Naive thymus-derived CD4-positive, alpha-beta T cell (primary cell): ENCODE results near the gene FAM187B. TPM values are rescaled to one million over a fixed set of nuclear protein-coding genes. Genes with fewer than 3 reads are reported as not detected.

Experiments
- ATAC-seq: fragments of 150-1000 bp; cut with Tn5 transposase; 2 replicates; pipeline ENCODE4 v1.10.0; 2021; ENCODE audit warnings: mild to moderate bottlenecking, moderate library complexity
- CTCF ChIA-PET: fragments of 350-600 bp; sonication (Branson Sonifier 250); formaldehyde crosslinking; loops from one replicate; lab custom pipeline; 2021; ENCODE audit warnings: antibody characterized with exemption; lab: Charles Lee
- POLR2A ChIA-PET: fragments of 350-600 bp; sonication (Branson Sonifier 250); formaldehyde crosslinking; loops from one replicate; lab custom pipeline; 2021; ENCODE audit warnings: antibody characterized with exemption, inconsistent platforms; lab: Charles Lee
- DNase-seq, 9 donors: peaks; one replicate each; pipeline versions ENCODE4 v3.0.0 to v3.0.0-alpha.2; 2020 to 2022; ENCODE audit warnings: mixed read lengths in 1 of 9
- H3K27ac ChIP-seq: one replicate; pipeline ENCODE4 v1.7.0; 2013; ENCODE audit warnings: mild to moderate bottlenecking, low read depth, low read length, moderate library complexity
- H3K27me3 ChIP-seq, 2 donors: one replicate each; pipeline ENCODE4 v1.7.0; 2013; ENCODE audit warnings: low read length in 2 of 2, mild to moderate bottlenecking in 2 of 2, moderate library complexity in 2 of 2; ENCODE audit not compliant: control insufficient read depth in 2 of 2, insufficient read depth in 2 of 2
- H3K36me3 ChIP-seq, 3 experiments: 1 replicate in 2 of 3; 2 replicates in 1 of 3; pipeline ENCODE4 v1.7.0; 2013; ENCODE audit warnings: low read length in 3 of 3, mild to moderate bottlenecking in 3 of 3, moderate library complexity in 1 of 3; ENCODE audit not compliant: insufficient read depth in 3 of 3, control insufficient read depth in 2 of 3
- H3K4me1 ChIP-seq, 2 donors: one replicate each; pipeline ENCODE4 v1.7.0; 2013; ENCODE audit warnings: low read length in 2 of 2, mild to moderate bottlenecking in 2 of 2, moderate library complexity in 1 of 2; ENCODE audit not compliant: control insufficient read depth in 2 of 2, insufficient read depth in 2 of 2
- H3K4me3 ChIP-seq: 2 replicates; pipeline ENCODE4 v1.7.0; 2013; ENCODE audit warnings: mild to moderate bottlenecking, low read length
- H3K9me3 ChIP-seq, 3 experiments: 1 replicate in 2 of 3; 2 replicates in 1 of 3; pipeline ENCODE4 v1.7.0; 2013; ENCODE audit warnings: low read length in 3 of 3; ENCODE audit not compliant: control insufficient read depth in 2 of 3
- H3K27ac Mint-ChIP-seq, 9 donors: one replicate each; pipeline ENCODE4 v1.8.0; 2020 to 2022; ENCODE audit warnings: mixed read lengths in 9 of 9, mild to moderate bottlenecking in 8 of 9, moderate library complexity in 5 of 9, inconsistent platforms in 2 of 9
- H3K27me3 Mint-ChIP-seq, 5 donors: one replicate each; pipeline ENCODE4 v1.8.0; 2021 to 2022; ENCODE audit warnings: mixed read lengths in 5 of 5, mild to moderate bottlenecking in 1 of 5
- H3K36me3 Mint-ChIP-seq, 5 donors: one replicate each; pipeline ENCODE4 v1.8.0; 2020 to 2022; ENCODE audit warnings: mixed read lengths in 5 of 5, mild to moderate bottlenecking in 3 of 5, inconsistent platforms in 1 of 5
- H3K4me1 Mint-ChIP-seq, 7 donors: one replicate each; pipeline ENCODE4 v1.8.0; 2020 to 2022; ENCODE audit warnings: mixed read lengths in 7 of 7, mild to moderate bottlenecking in 3 of 7, inconsistent platforms in 1 of 7
- H3K4me3 Mint-ChIP-seq, 10 donors: one replicate each; pipeline ENCODE4 v1.8.0; 2020 to 2022; ENCODE audit warnings: mild to moderate bottlenecking in 10 of 10, mixed read lengths in 10 of 10, moderate library complexity in 6 of 10, inconsistent platforms in 2 of 10
- H3K9me3 Mint-ChIP-seq, 11 donors: one replicate each; pipeline ENCODE4 v1.8.0; 2020 to 2022; ENCODE audit warnings: mixed read lengths in 11 of 11, mild to moderate bottlenecking in 4 of 11, inconsistent platforms in 1 of 11, moderate library complexity in 1 of 11
- intact Hi-C, 2 donors: fragments of 100-400 bp; cut with micrococcal nuclease; formaldehyde crosslinking; loops; one replicate each; pipeline ENCODE4 v1.15.1; 2023
- polyA plus RNA-seq, 2 donors: library from polyadenylated mRNA; unstranded; fragments of 300-500 nt; fragmentation: Illumina TruSeq; gene quantifications; one replicate each; pipeline ENCODE4 v1.2.3, GENCODE V29; 2021
- total RNA-seq, 6 experiments: library from RNA in 5 of 6; stranded (reverse) in 5 of 6; gene quantifications; 1 replicate in 5 of 6; 2 replicates in 1 of 6; pipeline ENCODE4 v1.2.3 and lab custom pipeline; 2021 to 2026

Gene FAM187B
- total and polyA plus RNA-seq, 7 experiments from 2014 or later: not detected

DNA sequence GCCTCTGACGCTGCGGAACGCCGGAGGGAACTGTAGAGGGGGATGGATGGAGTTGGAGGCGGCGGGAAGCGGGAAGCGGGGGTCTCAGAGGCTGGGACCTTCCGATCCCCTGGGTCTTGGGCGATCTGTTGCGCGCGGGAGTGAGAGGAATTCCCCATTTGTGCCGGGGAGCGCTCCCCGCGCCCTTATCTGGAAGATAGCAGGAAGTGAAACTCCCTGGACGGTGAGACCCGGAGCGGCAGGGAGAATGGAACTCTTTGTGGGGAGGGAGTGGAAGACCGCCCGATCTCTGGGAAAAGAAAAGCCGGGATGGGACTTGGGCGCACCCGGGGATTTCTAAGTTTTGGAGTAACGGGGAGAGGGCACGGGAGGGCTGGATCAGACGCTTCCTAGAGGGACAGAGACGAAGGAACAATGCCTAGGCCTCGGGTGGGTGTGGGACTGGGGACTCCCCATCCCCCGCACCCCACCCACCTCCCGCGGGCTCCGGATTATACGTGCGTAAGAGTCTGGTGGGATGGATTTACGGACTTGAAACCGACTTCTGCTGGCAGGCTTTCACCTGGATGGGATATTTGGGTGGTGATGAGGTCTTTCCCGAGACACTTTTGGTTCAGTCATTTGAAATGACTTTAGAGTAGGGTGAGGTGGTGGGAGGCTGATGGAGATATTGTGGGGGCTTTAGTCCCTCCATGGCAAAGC, 20.8 kb upstream of the FAM187B start:
- no peak for ATAC-seq
- intact Hi-C loops: no loop called here
- Histone ChIP-seq H3K4me1 (peaks cover 0 to 4% of the 10 kb centered on the region in 2 donors), H3K36me3 (no peaks in the 10 kb centered on the region), H3K9me3 (no peaks in the 10 kb centered on the region), H3K27me3 (no peaks in the 10 kb centered on the region), H3K27ac (peak overlapping the region; percentile 63), H3K4me3 (peak overlapping the region; percentile 81)
- peak overlapping the region; percentile 43 to 95 (median 88) for H3K27ac Mint-ChIP-seq
- no peak for DNase-seq
- peaks cover 0 to 52% (median 5%) of the 10 kb centered on the region in 5 donors for H3K27me3 Mint-ChIP-seq
- H3K4me1 Mint-ChIP-seq: peaks cover 18 to 41% (median 33%) of the 10 kb centered on the region in 7 donors
- H3K36me3 Mint-ChIP-seq: peaks cover 0 to 11% (median 4%) of the 10 kb centered on the region in 5 donors
- ChIA-PET POLR2A (interaction anchor here (0.5 kb wide), 1 partner anchor 46 kb away, joined by 3 read pairs; no protein-coding TSS in a partner anchor), CTCF (no interaction called here)
- peaks cover 0 to 11% (median 0%) of the 10 kb centered on the region in 11 donors for H3K9me3 Mint-ChIP-seq
- peak overlapping the region; percentile 87 to 92 (median 92) for H3K4me3 Mint-ChIP-seq

DNA sequence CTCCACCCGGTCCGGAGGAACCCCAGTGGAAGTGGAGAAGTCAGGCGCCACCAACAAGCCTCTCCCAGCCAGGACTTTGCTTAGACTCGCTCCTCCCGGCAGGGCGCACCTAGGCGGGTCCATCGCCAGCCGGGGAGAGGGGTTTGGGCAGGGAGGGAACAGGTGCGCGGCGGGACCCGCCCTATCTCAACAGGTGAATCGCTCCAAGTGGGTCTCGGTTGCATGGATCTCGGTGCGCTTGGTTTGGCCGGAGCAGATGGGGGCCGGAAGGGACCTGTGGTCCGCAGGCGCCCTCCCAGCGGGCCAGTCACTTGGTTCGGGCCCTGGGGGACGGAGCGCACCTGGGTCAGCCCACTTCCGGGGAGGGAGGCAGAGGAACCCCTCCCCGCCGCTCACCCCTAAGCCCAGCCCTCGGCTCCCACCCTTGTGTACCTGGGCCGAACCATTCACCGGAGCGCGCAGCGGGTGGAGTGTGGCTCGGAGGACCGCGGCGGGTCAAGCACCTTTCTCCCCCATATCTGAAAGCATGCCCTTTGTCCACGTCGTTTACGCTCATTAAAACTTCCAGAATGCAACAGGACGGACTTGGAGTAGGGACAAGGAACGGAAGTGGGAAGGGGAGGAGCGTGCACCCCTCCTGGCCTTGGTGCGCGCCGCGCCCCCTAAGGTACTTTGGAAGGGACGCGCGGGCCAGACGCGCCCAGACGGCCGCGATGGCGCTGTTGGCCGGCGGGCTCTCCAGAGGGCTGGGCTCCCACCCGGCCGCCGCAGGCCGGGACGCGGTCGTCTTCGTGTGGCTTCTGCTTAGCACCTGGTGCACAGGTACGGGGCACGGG, 20.0 kb upstream of the FAM187B start, which contains the start of gene LSR:
LSR (plus strand) TSS at position 693 of the 836 bp plus-strand sequence; CDS start at position 714, 21 bp downstream.
- Mint-ChIP-seq H3K9me3 (peaks cover 0 to 14% (median 4%) of the 10 kb centered on the region in 11 donors), H3K4me3 (peak within 1 kb of the TSS; percentile 87 to 92 (median 92)), H3K36me3 (peaks cover 0 to 11% (median 7%) of the 10 kb centered on the region in 5 donors), H3K27ac (peak within 1 kb of the TSS; percentile 65 to 95 (median 90)), H3K27me3 (peaks cover 0 to 57% (median 5%) of the 10 kb centered on the region in 5 donors), H3K4me1 (peaks cover 18 to 41% (median 33%) of the 10 kb centered on the region in 7 donors)
- Histone ChIP-seq H3K4me1 (peaks cover 0 to 4% of the 10 kb centered on the region in 2 donors), H3K36me3 (no peaks in the 10 kb centered on the region), H3K27me3 (no peaks in the 10 kb centered on the region), H3K27ac (peak within 1 kb of the TSS; percentile 63), H3K4me3 (peak within 1 kb of the TSS; percentile 81), H3K9me3 (no peaks in the 10 kb centered on the region)
- ChIA-PET POLR2A (interaction anchor here (1.0 to 1.2 kb wide), 2 partner anchors 37 to 43 kb away, joined by 3 to 10 read pairs; no protein-coding TSS in a partner anchor), CTCF (interaction anchor here (1.1 kb wide), 1 partner anchor 239 kb away, joined by 4 read pairs; no protein-coding TSS in a partner anchor)
- intact Hi-C loops: loop anchor here in 1 of 2 donors (1.0 kb wide), 3 partner anchors 20 to 107 kb away; partner anchors contain the start of gene USF2
- ATAC-seq (peak; percentile 92), DNase-seq (peak; percentile 40 to 77 (median 71))

DNA sequence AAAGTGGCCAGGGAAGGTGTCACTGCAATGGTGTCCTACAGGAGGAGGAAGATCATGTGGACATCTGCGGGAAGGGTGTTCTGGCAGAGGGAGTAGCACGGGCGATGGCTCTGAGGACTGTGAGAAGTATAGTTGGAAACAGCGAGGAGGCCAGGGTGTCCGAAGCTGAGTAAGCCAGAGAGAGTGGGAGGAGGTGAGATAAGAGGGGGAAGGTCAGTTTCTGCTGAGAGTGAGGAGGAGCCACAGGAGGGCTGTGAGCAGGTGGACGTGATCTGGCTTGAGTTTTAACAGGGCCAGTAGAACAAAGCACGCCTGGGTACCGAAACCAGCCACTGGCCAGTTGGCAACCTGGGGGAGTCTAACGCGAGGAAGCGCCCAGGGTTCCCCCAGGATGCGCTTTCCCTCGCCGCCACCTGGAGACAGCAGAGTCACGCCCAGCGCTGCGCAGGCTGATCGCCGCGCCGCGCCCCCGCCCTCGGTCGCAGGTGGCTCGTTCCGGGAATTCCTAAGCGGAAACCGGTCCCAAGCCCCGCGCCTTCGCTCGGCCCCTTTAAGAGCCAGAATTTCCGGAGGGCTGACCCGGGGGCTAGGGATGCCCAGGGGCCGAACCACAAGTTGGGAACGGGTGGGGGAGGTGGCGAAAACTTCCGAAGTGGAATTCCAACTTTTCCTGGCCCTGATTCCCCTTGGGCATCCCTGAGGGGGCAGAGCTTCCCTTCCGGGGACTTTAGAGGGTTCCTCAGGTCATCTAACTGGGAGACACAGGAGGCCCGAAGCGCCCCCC, 19.2 kb upstream of the FAM187B start:
- intact Hi-C loops: loop anchor here in 1 of 2 donors (1.0 kb wide), 5 partner anchors 21 to 248 kb away; partner anchors contain the start of gene USF2
- Mint-ChIP-seq H3K4me3 (peak overlapping the region; percentile 87 to 92 (median 92)), H3K36me3 (peaks cover 0 to 9% (median 7%) of the 10 kb centered on the region in 5 donors), H3K9me3 (peaks cover 0 to 18% (median 6%) of the 10 kb centered on the region in 11 donors), H3K27me3 (peaks cover 0 to 66% (median 5%) of the 10 kb centered on the region in 5 donors), H3K4me1 (peaks cover 18 to 41% (median 33%) of the 10 kb centered on the region in 7 donors), H3K27ac (peak overlapping the region; percentile 64 to 95 (median 90))
- H3K9me3 ChIP-seq: no peaks in the 10 kb centered on the region
- ATAC-seq (peak; percentile 63), DNase-seq (peak in 4 of 9 donors; percentile 33 to 52 (median 39))
- peaks cover 0 to 4% of the 10 kb centered on the region in 2 donors for H3K4me1 ChIP-seq
- CTCF ChIA-PET: interaction anchor here (1.1 kb wide), 1 partner anchor 240 kb away, joined by 4 read pairs; no protein-coding TSS in a partner anchor
- H3K27me3 ChIP-seq: no peaks in the 10 kb centered on the region
- peak overlapping the region; percentile 63 for H3K27ac ChIP-seq
- H3K4me3 ChIP-seq: peak overlapping the region; percentile 81
- POLR2A ChIA-PET: interaction anchor here (0.6 to 1.2 kb wide), 3 partner anchors 36 to 201 kb away, joined by 3 to 10 read pairs (median 3); no protein-coding TSS in a partner anchor
- no peaks in the 10 kb centered on the region for H3K36me3 ChIP-seq

DNA sequence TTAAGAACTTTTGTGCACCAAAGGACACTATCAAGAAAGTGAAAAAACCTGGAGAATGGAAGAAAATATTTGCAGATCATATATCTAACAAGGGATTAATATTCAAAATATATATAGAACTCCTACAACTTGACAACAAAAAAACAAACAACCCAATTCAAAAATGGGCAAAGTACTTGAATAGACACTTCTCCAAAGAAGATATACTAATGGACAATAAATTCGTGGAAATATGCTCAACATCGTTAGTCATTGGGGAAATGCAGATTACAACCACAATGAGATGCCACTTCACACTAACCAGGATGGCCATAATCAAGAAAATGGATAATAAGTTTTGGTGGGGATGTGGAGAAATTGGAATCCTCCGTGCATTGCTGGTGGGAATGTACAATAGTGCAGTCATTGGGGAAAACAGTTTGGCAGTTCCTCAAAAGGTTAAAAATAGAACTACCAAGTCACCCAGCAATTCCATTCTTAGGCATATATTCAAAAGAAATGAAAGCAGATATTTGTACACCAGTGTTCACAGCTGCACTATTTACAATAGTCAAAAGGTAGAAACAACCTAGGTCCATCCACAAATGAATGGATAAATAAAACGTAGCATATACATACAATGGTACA, 18.0 kb upstream of the FAM187B start:
- peaks cover 0 to 70% (median 5%) of the 10 kb centered on the region in 5 donors for H3K27me3 Mint-ChIP-seq
- Histone ChIP-seq H3K27ac (no peak overlapping the region), H3K27me3 (no peaks in the 10 kb centered on the region), H3K4me1 (peaks cover 0 to 4% of the 10 kb centered on the region in 2 donors), H3K4me3 (no peak overlapping the region), H3K36me3 (no peaks in the 10 kb centered on the region), H3K9me3 (peaks cover 0 to 4% (median 3%) of the 10 kb centered on the region in 3 experiments)
- DNase-seq: no peak
- H3K9me3 Mint-ChIP-seq: peaks cover 0 to 23% (median 9%) of the 10 kb centered on the region in 11 donors
- intact Hi-C loops: loop anchor here in 1 of 2 donors (1.0 kb wide), 2 partner anchors 222 to 249 kb away; no protein-coding TSS in a partner anchor
- ChIA-PET POLR2A (no interaction called here), CTCF (no interaction called here)
- H3K4me1 Mint-ChIP-seq: peaks cover 18 to 36% (median 34%) of the 10 kb centered on the region in 7 donors
- peak overlapping the region in 4 of 9 donors; percentile 85 to 90 (median 89) for H3K27ac Mint-ChIP-seq
- no peak for ATAC-seq
- H3K36me3 Mint-ChIP-seq: peaks cover 3 to 13% (median 8%) of the 10 kb centered on the region in 5 donors
- H3K4me3 Mint-ChIP-seq: peak overlapping the region in 8 of 10 donors; percentile 42 to 92 (median 88)

DNA sequence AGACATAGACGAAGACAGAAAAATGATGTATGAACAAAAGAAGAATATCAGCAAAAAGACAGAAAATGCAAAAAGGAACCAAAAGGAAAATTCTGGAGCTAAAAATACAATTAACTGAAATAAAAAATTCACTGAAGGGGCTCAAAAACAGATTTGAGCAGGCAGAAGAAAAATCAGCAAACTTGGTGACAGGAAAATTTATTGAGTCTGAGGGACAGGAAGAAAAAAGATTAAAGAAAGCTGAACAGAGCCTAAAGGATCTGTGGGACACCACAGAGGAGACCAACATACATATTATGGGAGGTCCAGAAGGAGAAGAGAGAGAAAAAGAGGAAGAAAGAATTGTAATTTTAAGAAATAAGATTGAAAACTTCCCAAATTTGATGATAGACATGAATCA, 12.9 kb upstream of the FAM187B start:
- intact Hi-C loops: loop anchor here in 1 of 2 donors (2.0 kb wide), 1 partner anchor 25 kb away; no protein-coding TSS in a partner anchor

More for the DNA sequence above, 12.9 kb upstream of the FAM187B start:
- peaks cover 0 to 8% (median 7%) of the 10 kb centered on the region in 3 experiments for H3K9me3 ChIP-seq
- H3K27me3 ChIP-seq: no peaks in the 10 kb centered on the region
- Mint-ChIP-seq H3K9me3 (peaks cover 4 to 34% (median 19%) of the 10 kb centered on the region in 11 donors), H3K4me1 (peaks cover 15 to 39% (median 31%) of the 10 kb centered on the region in 7 donors), H3K4me3 (peak overlapping the region in 1 of 10 donors; percentile 70), H3K36me3 (peaks cover 5 to 19% (median 12%) of the 10 kb centered on the region in 5 donors), H3K27me3 (peaks cover 0 to 47% (median 4%) of the 10 kb centered on the region in 5 donors), H3K27ac (peak overlapping the region in 7 of 9 donors; percentile 85 to 97 (median 93))
- no peaks in the 10 kb centered on the region for H3K36me3 ChIP-seq
- ATAC-seq (no peak), DNase-seq (no peak)
- CTCF ChIA-PET: interaction anchor here (1.1 to 2.5 kb wide), 5 partner anchors 14 to 127 kb away, joined by 3 to 7 read pairs (median 5); no protein-coding TSS in a partner anchor
- peaks cover 13 to 17% of the 10 kb centered on the region in 2 donors for H3K4me1 ChIP-seq
- H3K4me3 ChIP-seq: no peak overlapping the region
- H3K27ac ChIP-seq: no peak overlapping the region
- POLR2A ChIA-PET: interaction anchor here (0.5 to 3.8 kb wide), 15 partner anchors 14 to 472 kb away, joined by 3 to 20 read pairs (median 4); partner anchors contain the start of genes FXYD5 and FXYD7
